Activated T-cell treated with anti-CD3 and anti-CD28 coated beads, Interleukin-2, amount 50 U/mL, for 24 hours (primary cell): ENCODE results near the gene PRELP.

ENCODE experiments used
- DNase-seq: peaks from one replicate; pipeline ENCODE4 v3.0.0-alpha.2; 2020
- H3K27ac Mint-ChIP-seq: 2 replicates; pipeline ENCODE4 v1.8.0; 2020; ENCODE audit warnings: mild to moderate bottlenecking, mixed read lengths
- H3K27me3 Mint-ChIP-seq: 2 replicates; pipeline ENCODE4 v1.8.0; 2020; ENCODE audit warnings: mixed read lengths
- H3K36me3 Mint-ChIP-seq: 2 replicates; pipeline ENCODE4 v1.8.0; 2020; ENCODE audit warnings: low read depth, mixed read lengths
- H3K4me1 Mint-ChIP-seq: 2 replicates; pipeline ENCODE4 v1.8.0; 2020; ENCODE audit warnings: low read depth, mixed read lengths
- H3K4me3 Mint-ChIP-seq: 2 replicates; pipeline ENCODE4 v1.8.0; 2020; ENCODE audit warnings: mild to moderate bottlenecking, moderate library complexity, mixed read lengths
- H3K9me3 Mint-ChIP-seq: 2 replicates; pipeline ENCODE4 v1.8.0; 2020; ENCODE audit warnings: mixed read lengths

Gene PRELP

DNA sequence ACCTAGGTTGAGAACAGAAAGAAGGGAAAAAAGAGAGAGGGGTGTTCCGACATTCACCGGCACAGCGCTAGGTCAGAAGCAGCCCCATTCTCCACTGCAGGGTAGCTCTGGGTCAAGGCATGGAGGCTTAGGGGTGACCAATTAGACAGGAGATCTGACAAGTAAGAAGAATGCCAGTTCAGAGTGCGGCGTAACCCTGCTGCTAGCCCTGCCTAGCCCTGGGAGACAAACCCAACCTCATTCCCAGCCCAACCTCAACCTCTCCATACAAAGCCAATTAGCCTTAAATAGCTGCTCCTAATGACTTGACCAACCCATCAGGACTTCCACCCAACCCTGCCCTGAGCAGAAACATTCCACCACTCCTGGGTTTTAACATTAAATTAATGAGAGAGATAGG is 3.4 kb downstream of the PRELP start:
- no peak for DNase-seq
- Mint-ChIP-seq H3K4me1 (peaks cover 1% of the 10 kb centered on the region), H3K27ac (no peak overlapping the region), H3K4me3 (no peak overlapping the region), H3K27me3 (peaks cover 12% of the 10 kb centered on the region), H3K9me3 (no peaks in the 10 kb centered on the region), H3K36me3 (no peaks in the 10 kb centered on the region)

- no peak for DNase-seq
- H3K27me3 Mint-ChIP-seq: peaks cover 11% of the 10 kb centered on the region
- no peaks in the 10 kb centered on the region for H3K36me3 Mint-ChIP-seq
- H3K4me1 Mint-ChIP-seq: peaks cover 1% of the 10 kb centered on the region
- H3K27ac Mint-ChIP-seq: no peak overlapping the region
- no peaks in the 10 kb centered on the region for H3K9me3 Mint-ChIP-seq
- H3K4me3 Mint-ChIP-seq: no peak overlapping the region
Observed at GRCh38 chr1:203479646-203480045, 4.0 kb downstream of the PRELP start.

GRCh38 chr1:203480084-203480483 is 4.5 kb downstream of the PRELP start:
- H3K27ac Mint-ChIP-seq: peak overlapping the region; percentile 20
- DNase-seq: no peak
- no peaks in the 10 kb centered on the region for H3K36me3 Mint-ChIP-seq
- H3K4me1 Mint-ChIP-seq: peaks cover 1% of the 10 kb centered on the region
- peaks cover 7% of the 10 kb centered on the region for H3K27me3 Mint-ChIP-seq
- H3K9me3 Mint-ChIP-seq: no peaks in the 10 kb centered on the region
- H3K4me3 Mint-ChIP-seq: no peak overlapping the region

DNA sequence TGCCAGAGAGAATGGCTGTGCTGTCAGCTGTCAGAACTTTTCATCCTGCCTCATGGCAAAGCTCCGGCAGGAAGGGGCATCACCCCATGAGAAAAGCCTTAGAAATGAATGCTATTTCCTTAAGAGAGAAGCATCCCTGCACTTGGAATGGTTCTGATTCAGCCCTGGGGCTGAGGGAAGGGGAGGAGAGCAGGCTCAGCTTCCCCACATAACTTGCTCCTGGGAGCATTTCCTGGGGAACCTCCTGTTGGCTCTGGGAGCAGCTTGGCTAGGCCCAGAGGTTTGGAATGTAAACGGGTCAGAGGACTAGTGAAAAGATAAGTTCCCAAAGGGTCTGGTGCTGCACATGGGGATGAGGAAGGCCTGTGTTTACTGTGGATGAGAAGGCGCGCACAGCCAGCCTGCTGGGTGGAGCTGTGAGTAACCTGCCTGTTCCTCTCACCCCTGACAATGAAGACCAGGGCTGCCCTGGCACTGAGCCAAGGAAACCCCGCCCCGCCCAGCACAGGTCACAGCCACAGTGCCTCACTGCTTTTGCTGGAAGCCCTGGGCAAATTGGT is 5.0 kb downstream of the PRELP start:
- Mint-ChIP-seq H3K27ac (no peak overlapping the region), H3K4me1 (peaks cover 1% of the 10 kb centered on the region), H3K36me3 (no peaks in the 10 kb centered on the region), H3K9me3 (no peaks in the 10 kb centered on the region), H3K4me3 (no peak overlapping the region), H3K27me3 (peaks cover 6% of the 10 kb centered on the region)
- peak; percentile 57 for DNase-seq

- Mint-ChIP-seq H3K27me3 (peaks cover 2% of the 10 kb centered on the region), H3K27ac (no peak overlapping the region), H3K4me1 (peaks cover 1% of the 10 kb centered on the region), H3K36me3 (no peaks in the 10 kb centered on the region), H3K9me3 (no peaks in the 10 kb centered on the region), H3K4me3 (no peak overlapping the region)
- no peak for DNase-seq
Observed at GRCh38 chr1:203481196-203481595, 5.6 kb downstream of the PRELP start.

- Mint-ChIP-seq H3K27me3 (no peaks in the 10 kb centered on the region), H3K27ac (peak overlapping the region; percentile 71), H3K9me3 (no peaks in the 10 kb centered on the region), H3K4me1 (peaks cover 11% of the 10 kb centered on the region), H3K4me3 (peak overlapping the region; percentile 65), H3K36me3 (no peaks in the 10 kb centered on the region)
- DNase-seq: no peak
Observed at GRCh38 chr1:203486618-203487370, 11.2 kb downstream of the PRELP start.

- Mint-ChIP-seq H3K4me3 (no peak overlapping the region), H3K27ac (peak overlapping the region; percentile 32), H3K9me3 (no peaks in the 10 kb centered on the region), H3K4me1 (peaks cover 11% of the 10 kb centered on the region), H3K27me3 (no peaks in the 10 kb centered on the region), H3K36me3 (no peaks in the 10 kb centered on the region)
- DNase-seq: no peak
Observed at GRCh38 chr1:203488539-203488938, 12.9 kb downstream of the PRELP start.

GRCh38 chr1:203490607-203491006 is 15.0 kb downstream of the PRELP start:
- peaks cover 11% of the 10 kb centered on the region for H3K4me1 Mint-ChIP-seq
- H3K4me3 Mint-ChIP-seq: no peak overlapping the region
- H3K27me3 Mint-ChIP-seq: no peaks in the 10 kb centered on the region
- DNase-seq: no peak
- H3K27ac Mint-ChIP-seq: no peak overlapping the region
- H3K9me3 Mint-ChIP-seq: no peaks in the 10 kb centered on the region
- H3K36me3 Mint-ChIP-seq: no peaks in the 10 kb centered on the region

- peaks cover 11% of the 10 kb centered on the region for H3K4me1 Mint-ChIP-seq
- DNase-seq: no peak
- H3K27me3 Mint-ChIP-seq: no peaks in the 10 kb centered on the region
- no peaks in the 10 kb centered on the region for H3K9me3 Mint-ChIP-seq
- H3K36me3 Mint-ChIP-seq: no peaks in the 10 kb centered on the region
- H3K27ac Mint-ChIP-seq: no peak overlapping the region
- H3K4me3 Mint-ChIP-seq: no peak overlapping the region
Observed at GRCh38 chr1:203491664-203492063, 16.1 kb downstream of the PRELP start.

GRCh38 chr1:203492082-203492747 is 16.6 kb downstream of the PRELP start:
- Mint-ChIP-seq H3K36me3 (no peaks in the 10 kb centered on the region), H3K4me3 (no peak overlapping the region), H3K4me1 (peaks cover 9% of the 10 kb centered on the region), H3K9me3 (no peaks in the 10 kb centered on the region), H3K27me3 (no peaks in the 10 kb centered on the region), H3K27ac (no peak overlapping the region)
- DNase-seq: no peak

GRCh38 chr1:203492748-203493130 is 17.1 kb downstream of the PRELP start:
- no peaks in the 10 kb centered on the region for H3K36me3 Mint-ChIP-seq
- H3K4me3 Mint-ChIP-seq: no peak overlapping the region
- no peak overlapping the region for H3K27ac Mint-ChIP-seq
- no peaks in the 10 kb centered on the region for H3K27me3 Mint-ChIP-seq
- DNase-seq: no peak
- H3K4me1 Mint-ChIP-seq: peaks cover 5% of the 10 kb centered on the region
- H3K9me3 Mint-ChIP-seq: no peaks in the 10 kb centered on the region

GRCh38 chr1:203493901-203494300 is 18.3 kb downstream of the PRELP start, which contains the start of gene OPTC:
Gene OPTC (plus strand): TSS chr1:203494153. CDS start chr1:203496006, 1,853 bp downstream.
- H3K9me3 Mint-ChIP-seq: no peaks in the 10 kb centered on the region
- no peak within 1 kb of the TSS for H3K27ac Mint-ChIP-seq
- DNase-seq: no peak
- no peak within 1 kb of the TSS for H3K4me3 Mint-ChIP-seq
- no peaks in the 10 kb centered on the region for H3K4me1 Mint-ChIP-seq
- no peaks in the 10 kb centered on the region for H3K27me3 Mint-ChIP-seq
- H3K36me3 Mint-ChIP-seq: no peaks in the 10 kb centered on the region

DNA sequence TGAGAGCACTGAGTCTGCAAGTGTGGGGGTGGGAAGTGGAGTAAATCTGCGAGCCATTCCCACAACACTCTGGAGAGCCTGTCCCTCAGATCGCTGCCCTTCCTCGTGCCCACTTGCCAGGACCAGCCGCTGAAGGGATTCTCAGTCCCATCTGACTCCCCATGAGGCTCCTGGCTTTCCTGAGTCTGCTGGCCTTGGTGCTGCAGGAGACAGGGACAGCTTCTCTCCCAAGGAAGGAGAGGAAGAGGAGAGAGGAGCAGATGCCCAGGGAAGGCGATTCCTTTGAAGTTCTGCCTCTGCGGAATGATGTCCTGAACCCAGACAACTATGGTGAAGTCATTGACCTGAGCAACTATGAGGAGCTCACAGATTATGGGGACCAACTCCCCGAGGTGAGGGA is 20.2 kb downstream of the PRELP start:
- H3K27me3 Mint-ChIP-seq: no peaks in the 10 kb centered on the region
- no peak overlapping the region for H3K4me3 Mint-ChIP-seq
- no peak for DNase-seq
- no peaks in the 10 kb centered on the region for H3K9me3 Mint-ChIP-seq
- H3K36me3 Mint-ChIP-seq: no peaks in the 10 kb centered on the region
- peaks cover 1% of the 10 kb centered on the region for H3K4me1 Mint-ChIP-seq
- no peak overlapping the region for H3K27ac Mint-ChIP-seq

DNA sequence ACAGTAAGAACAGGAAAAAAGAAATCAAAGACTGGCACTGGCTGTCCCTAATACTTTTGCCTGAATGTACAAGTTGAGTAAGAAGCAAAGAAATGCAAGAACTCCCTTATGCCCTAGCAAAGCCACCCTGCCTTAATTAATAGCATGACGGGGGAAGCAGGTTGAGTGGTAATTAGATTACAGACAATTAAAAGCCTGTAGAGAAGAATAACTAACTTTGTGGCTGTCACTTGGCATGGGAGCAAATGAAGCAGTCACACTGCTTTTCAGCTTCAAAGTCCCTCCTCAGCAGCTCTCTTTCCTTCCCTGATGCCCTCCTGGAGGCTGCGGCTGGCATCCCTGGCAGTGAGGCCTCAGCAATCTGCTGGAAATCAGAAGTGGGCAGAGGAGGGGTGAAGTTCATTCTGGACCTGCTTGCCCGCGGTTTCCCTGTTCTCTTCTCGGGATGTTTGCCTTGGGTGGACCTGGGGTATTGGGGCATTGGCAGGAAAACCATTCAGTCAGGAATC is 21.7 kb downstream of the PRELP start:
- Mint-ChIP-seq H3K27me3 (no peaks in the 10 kb centered on the region), H3K36me3 (no peaks in the 10 kb centered on the region), H3K9me3 (no peaks in the 10 kb centered on the region), H3K4me1 (peaks cover 1% of the 10 kb centered on the region), H3K27ac (no peak overlapping the region), H3K4me3 (no peak overlapping the region)
- no peak for DNase-seq
